ENCODE data around the gene CHORDC1. TPM values are rescaled to one million over a fixed set of nuclear protein-coding genes. Genes with fewer than 3 reads are reported as not detected.
"Not testable (repeated sequence)": the region's sequence is repeated elsewhere in the genome, so short reads cannot be mapped to it uniquely, and the experiment has no call there.

CHORDC1 gene
- total and polyA plus RNA-seq, 5 donors from 2014 or later, result 36.9 to 114 (median 42.9) TPM

GRCh38 chr11:90213322-90213721 lies 9.5 kb downstream of the CHORDC1 start:
- Mint-ChIP-seq H3K36me3 (peaks cover 38% of the 10 kb centered on the region), H3K4me1 (peaks cover 22 to 46% (median 26%) of the 10 kb centered on the region in 4 donors), H3K27ac (peak overlapping the region in 1 of 3 donors; percentile 59), H3K27me3 (no peaks in the 10 kb centered on the region), H3K4me3 (no peak overlapping the region), H3K9me3 (no peaks in the 10 kb centered on the region)
- Histone ChIP-seq H3K27ac (ENCODE audit: insufficient read depth, low read length, poor library complexity, severe bottlenecking) (no peak overlapping the region), H3K4me3 (ENCODE audit: low read depth, low read length) (no peak overlapping the region), H3K36me3 (ENCODE audit: control insufficient read depth, insufficient read depth, low read length) (peaks cover 61% of the 10 kb centered on the region), H3K4me1 (ENCODE audit: control insufficient read depth, insufficient read depth, low read length, poor library complexity, severe bottlenecking) (peaks cover 9% of the 10 kb centered on the region), H3K9me3 (ENCODE audit: control insufficient read depth in 2 of 2, low read length in 2 of 2) (no peaks in the 10 kb centered on the region), H3K27me3 (ENCODE audit: control insufficient read depth, insufficient read depth, low read length) (no peaks in the 10 kb centered on the region)
- no peak for ATAC-seq (ENCODE audit: low read depth in 2 of 2)
- no peak for DNase-seq

- Histone ChIP-seq H3K27ac (ENCODE audit: insufficient read depth, low read length, poor library complexity, severe bottlenecking) (no peak overlapping the region), H3K4me1 (ENCODE audit: control insufficient read depth, insufficient read depth, low read length, poor library complexity, severe bottlenecking) (no peaks in the 10 kb centered on the region), H3K36me3 (ENCODE audit: control insufficient read depth, insufficient read depth, low read length) (peaks cover 70% of the 10 kb centered on the region), H3K27me3 (ENCODE audit: control insufficient read depth, insufficient read depth, low read length) (no peaks in the 10 kb centered on the region), H3K9me3 (ENCODE audit: control insufficient read depth in 2 of 2, low read length in 2 of 2) (no peaks in the 10 kb centered on the region), H3K4me3 (ENCODE audit: low read depth, low read length) (no peak overlapping the region)
- Mint-ChIP-seq H3K4me3 (no peak overlapping the region), H3K36me3 (peaks cover 37% of the 10 kb centered on the region), H3K27ac (peak overlapping the region in 1 of 3 donors; percentile 68), H3K27me3 (no peaks in the 10 kb centered on the region), H3K4me1 (peaks cover 8 to 33% (median 22%) of the 10 kb centered on the region in 4 donors), H3K9me3 (no peaks in the 10 kb centered on the region)
- no peak for DNase-seq
- ATAC-seq (ENCODE audit: low read depth in 2 of 2), result no peak
These were observed 14.0 kb downstream of the CHORDC1 start for GRCh38 chr11:90208857-90209256.

- not testable (repeated sequence) for H3K4me1 ChIP-seq (ENCODE audit: control insufficient read depth, insufficient read depth, low read length, poor library complexity, severe bottlenecking); H3K27ac ChIP-seq (ENCODE audit: insufficient read depth, low read length, poor library complexity, severe bottlenecking); ATAC-seq (ENCODE audit: low read depth in 2 of 2); H3K27me3 Mint-ChIP-seq; H3K27ac Mint-ChIP-seq; H3K9me3 ChIP-seq (ENCODE audit: control insufficient read depth in 2 of 2, low read length in 2 of 2); H3K9me3 Mint-ChIP-seq; H3K27me3 ChIP-seq (ENCODE audit: control insufficient read depth, insufficient read depth, low read length); H3K4me3 Mint-ChIP-seq; H3K4me3 ChIP-seq (ENCODE audit: low read depth, low read length); DNase-seq
- Mint-ChIP-seq H3K4me1 (peaks cover 6 to 37% (median 23%) of the 10 kb centered on the region in 4 donors), H3K36me3 (peaks cover 36% of the 10 kb centered on the region)
- H3K36me3 ChIP-seq (ENCODE audit: control insufficient read depth, insufficient read depth, low read length), result peaks cover 63% of the 10 kb centered on the region
These were observed 14.9 kb downstream of the CHORDC1 start for GRCh38 chr11:90207992-90208391.

GRCh38 chr11:90204832-90205646 lies 17.8 kb downstream of the CHORDC1 start:
- H3K9me3 ChIP-seq (ENCODE audit: control insufficient read depth in 2 of 2, low read length in 2 of 2), result no peaks in the 10 kb centered on the region
- Mint-ChIP-seq H3K36me3 (peaks cover 32% of the 10 kb centered on the region), H3K27me3 (no peaks in the 10 kb centered on the region), H3K27ac (peak overlapping the region; percentile 2 to 75 (median 54)), H3K4me3 (no peak overlapping the region), H3K4me1 (peaks cover 18 to 40% (median 29%) of the 10 kb centered on the region in 4 donors), H3K9me3 (no peaks in the 10 kb centered on the region)
- ATAC-seq (ENCODE audit: low read depth in 2 of 2) (peak; percentile 62 to 63), DNase-seq (peak in 2 of 3 donors; percentile 56 to 65)
- H3K4me1 ChIP-seq (ENCODE audit: control insufficient read depth, insufficient read depth, low read length, poor library complexity, severe bottlenecking), result peaks cover 5% of the 10 kb centered on the region
- H3K36me3 ChIP-seq (ENCODE audit: control insufficient read depth, insufficient read depth, low read length), result peaks cover 55% of the 10 kb centered on the region
- no peaks in the 10 kb centered on the region for H3K27me3 ChIP-seq (ENCODE audit: control insufficient read depth, insufficient read depth, low read length)
- H3K4me3 ChIP-seq (ENCODE audit: low read depth, low read length), result no peak overlapping the region
- peak overlapping the region; percentile 23 for H3K27ac ChIP-seq (ENCODE audit: insufficient read depth, low read length, poor library complexity, severe bottlenecking)

GRCh38 chr11:90204407-90204806 lies 18.4 kb downstream of the CHORDC1 start:
- Histone ChIP-seq H3K9me3 (ENCODE audit: control insufficient read depth in 2 of 2, low read length in 2 of 2) (no peaks in the 10 kb centered on the region), H3K4me3 (ENCODE audit: low read depth, low read length) (no peak overlapping the region), H3K27me3 (ENCODE audit: control insufficient read depth, insufficient read depth, low read length) (no peaks in the 10 kb centered on the region), H3K27ac (ENCODE audit: insufficient read depth, low read length, poor library complexity, severe bottlenecking) (no peak overlapping the region), H3K4me1 (ENCODE audit: control insufficient read depth, insufficient read depth, low read length, poor library complexity, severe bottlenecking) (peaks cover 5% of the 10 kb centered on the region), H3K36me3 (ENCODE audit: control insufficient read depth, insufficient read depth, low read length) (peaks cover 55% of the 10 kb centered on the region)
- no peak for DNase-seq
- ATAC-seq (ENCODE audit: low read depth in 2 of 2), result no peak
- Mint-ChIP-seq H3K27me3 (no peaks in the 10 kb centered on the region), H3K36me3 (peaks cover 26% of the 10 kb centered on the region), H3K9me3 (no peaks in the 10 kb centered on the region), H3K27ac (peak overlapping the region in 1 of 3 donors; percentile 75), H3K4me1 (peaks cover 18 to 40% (median 28%) of the 10 kb centered on the region in 4 donors), H3K4me3 (no peak overlapping the region)

GRCh38 chr11:90202342-90202741 lies 20.5 kb downstream of the CHORDC1 start:
- Histone ChIP-seq H3K27me3 (ENCODE audit: control insufficient read depth, insufficient read depth, low read length) (no peaks in the 10 kb centered on the region), H3K4me3 (ENCODE audit: low read depth, low read length) (no peak overlapping the region), H3K9me3 (ENCODE audit: control insufficient read depth in 2 of 2, low read length in 2 of 2) (no peaks in the 10 kb centered on the region), H3K4me1 (ENCODE audit: control insufficient read depth, insufficient read depth, low read length, poor library complexity, severe bottlenecking) (peaks cover 5% of the 10 kb centered on the region), H3K36me3 (ENCODE audit: control insufficient read depth, insufficient read depth, low read length) (peaks cover 38% of the 10 kb centered on the region), H3K27ac (ENCODE audit: insufficient read depth, low read length, poor library complexity, severe bottlenecking) (peak overlapping the region; percentile 15)
- Mint-ChIP-seq H3K27me3 (no peaks in the 10 kb centered on the region), H3K27ac (peak overlapping the region; percentile 38 to 64 (median 54)), H3K36me3 (peaks cover 27% of the 10 kb centered on the region), H3K4me1 (peaks cover 22 to 27% (median 24%) of the 10 kb centered on the region in 4 donors), H3K9me3 (no peaks in the 10 kb centered on the region), H3K4me3 (peak overlapping the region in 1 of 4 donors; percentile 9)
- ATAC-seq (ENCODE audit: low read depth in 2 of 2), result no peak
- peak in 1 of 3 donors; percentile 27 for DNase-seq

GRCh38 chr11:90197377-90197776 lies 25.5 kb downstream of the CHORDC1 start:
- H3K27ac ChIP-seq (ENCODE audit: insufficient read depth, low read length, poor library complexity, severe bottlenecking), result no peak overlapping the region
- Mint-ChIP-seq H3K4me1 (peaks cover 4 to 14% (median 9%) of the 10 kb centered on the region in 4 donors), H3K27ac (peak overlapping the region in 2 of 3 donors; percentile 5 to 74), H3K27me3 (no peaks in the 10 kb centered on the region), H3K9me3 (no peaks in the 10 kb centered on the region), H3K4me3 (no peak overlapping the region), H3K36me3 (peaks cover 17% of the 10 kb centered on the region)
- no peaks in the 10 kb centered on the region for H3K9me3 ChIP-seq (ENCODE audit: control insufficient read depth in 2 of 2, low read length in 2 of 2)
- H3K27me3 ChIP-seq (ENCODE audit: control insufficient read depth, insufficient read depth, low read length), result no peaks in the 10 kb centered on the region
- peaks cover 23% of the 10 kb centered on the region for H3K36me3 ChIP-seq (ENCODE audit: control insufficient read depth, insufficient read depth, low read length)
- ATAC-seq (ENCODE audit: low read depth in 2 of 2) (no peak), DNase-seq (no peak)
- H3K4me1 ChIP-seq (ENCODE audit: control insufficient read depth, insufficient read depth, low read length, poor library complexity, severe bottlenecking), result peaks cover under 1% of the 10 kb centered on the region
- no peak overlapping the region for H3K4me3 ChIP-seq (ENCODE audit: low read depth, low read length)
